Breast epithelium (tissue), 4 donors: ENCODE results near the gene SLC6A15. TPM values are rescaled to one million over a fixed set of nuclear protein-coding genes. Genes with fewer than 3 reads are reported as not detected.

ENCODE experiments used
- DNase-seq, 2 donors: peaks; one replicate each; pipeline ENCODE4 v3.0.0-alpha.2; 2019; ENCODE audit warnings: low spot score in 2 of 2
- H3K27ac ChIP-seq, 2 donors: fragments of 200-600 bp; sonication (generic) in 1 of 2; one replicate each; pipeline ENCODE4 v1.5.1; 2016 to 2019; ENCODE audit warnings: mild to moderate bottlenecking in 1 of 2
- H3K27me3 ChIP-seq, 2 donors: fragments of 200-600 bp; sonication (generic) in 1 of 2; one replicate each; pipeline versions ENCODE4 v1.5.1 to v1.6.0; 2017 to 2019; ENCODE audit warnings: control low read depth in 1 of 2, mild to moderate bottlenecking in 1 of 2
- H3K36me3 ChIP-seq: fragments of 200-600 bp; one replicate; pipeline ENCODE4 v1.5.1; 2019
- H3K4me1 ChIP-seq, 2 donors: fragments of 200-600 bp; sonication (generic); one replicate each; pipeline ENCODE4 v1.5.1; 2016 to 2019; ENCODE audit warnings: control low read depth in 1 of 2
- H3K4me3 ChIP-seq, 3 donors: fragments of 200-600 bp; sonication (generic); 1 replicate in 2 of 3; 2 replicates in 1 of 3; pipeline ENCODE4 v1.5.1; 2016 to 2019; ENCODE audit warnings: mild to moderate bottlenecking in 3 of 3, moderate library complexity in 2 of 3
- H3K9me3 ChIP-seq, 2 donors: fragments of 200-600 bp; sonication (generic) in 1 of 2; one replicate each; pipeline ENCODE4 v1.5.1; 2016 to 2019; ENCODE audit warnings: control low read depth in 1 of 2
- POLR2A ChIP-seq: fragments of 450-650 bp; IDR thresholded peaks from one replicate; pipeline ENCODE4 v1.6.1; 2016; ENCODE audit warnings: antibody characterized with exemption, mild to moderate bottlenecking, moderate library complexity
- POLR2AphosphoS5 ChIP-seq, 3 donors: sonication (generic); formaldehyde crosslinking; IDR thresholded peaks; one replicate each; pipeline ENCODE4 v1.6.1; 2017; ENCODE audit warnings: antibody characterized with exemption in 3 of 3
- intact Hi-C: fragments of 100-400 bp; cut with DNase I; formaldehyde crosslinking; loops from one replicate; pipeline ENCODE4 v1.15.1; 2023; ENCODE audit warnings: low total_unique reads
- total RNA-seq, 3 donors: library from RNA; depleted of rRNA; stranded (reverse); fragments of >200 nt; gene quantifications; one replicate each; pipeline ENCODE4 v1.1.0, GENCODE V29; 2016
- TF ChIP-seq, protein P1 (sequence below), 3 donors: fragments of 450-650 bp; IDR thresholded peaks; one replicate each; pipeline ENCODE4 v1.5.1; 2016 to 2017; ENCODE audit warnings: antibody characterized with exemption in 3 of 3, mild to moderate bottlenecking in 3 of 3, moderate library complexity in 3 of 3

Gene SLC6A15
- total RNA-seq, 3 donors from 2014 or later, result 2.0 to 2.2 TPM; not detected in 1

- H3K4me1 ChIP-seq, result no peaks in the 10 kb centered on the region
- intact Hi-C loops, result no loop called here
- no peaks in the 10 kb centered on the region for H3K36me3 ChIP-seq
- H3K4me3 ChIP-seq, result no peak overlapping the region
- no peaks in the 10 kb centered on the region for H3K27me3 ChIP-seq
- H3K27ac ChIP-seq, result no peak overlapping the region
- H3K9me3 ChIP-seq, result no peaks in the 10 kb centered on the region
- TF ChIP-seq POLR2A, result no peak
- TF ChIP-seq, protein P1, sequence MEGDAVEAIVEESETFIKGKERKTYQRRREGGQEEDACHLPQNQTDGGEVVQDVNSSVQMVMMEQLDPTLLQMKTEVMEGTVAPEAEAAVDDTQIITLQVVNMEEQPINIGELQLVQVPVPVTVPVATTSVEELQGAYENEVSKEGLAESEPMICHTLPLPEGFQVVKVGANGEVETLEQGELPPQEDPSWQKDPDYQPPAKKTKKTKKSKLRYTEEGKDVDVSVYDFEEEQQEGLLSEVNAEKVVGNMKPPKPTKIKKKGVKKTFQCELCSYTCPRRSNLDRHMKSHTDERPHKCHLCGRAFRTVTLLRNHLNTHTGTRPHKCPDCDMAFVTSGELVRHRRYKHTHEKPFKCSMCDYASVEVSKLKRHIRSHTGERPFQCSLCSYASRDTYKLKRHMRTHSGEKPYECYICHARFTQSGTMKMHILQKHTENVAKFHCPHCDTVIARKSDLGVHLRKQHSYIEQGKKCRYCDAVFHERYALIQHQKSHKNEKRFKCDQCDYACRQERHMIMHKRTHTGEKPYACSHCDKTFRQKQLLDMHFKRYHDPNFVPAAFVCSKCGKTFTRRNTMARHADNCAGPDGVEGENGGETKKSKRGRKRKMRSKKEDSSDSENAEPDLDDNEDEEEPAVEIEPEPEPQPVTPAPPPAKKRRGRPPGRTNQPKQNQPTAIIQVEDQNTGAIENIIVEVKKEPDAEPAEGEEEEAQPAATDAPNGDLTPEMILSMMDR (IDR thresholded peaks at IDR 0.05), result no peak
- no peak for TF ChIP-seq POLR2AphosphoS5 (IDR thresholded peaks at IDR 0.05)
- DNase-seq, result no peak
These were observed 101.3 kb downstream of the SLC6A15 start for GRCh38 chr12:84811291-84811690.

- Histone ChIP-seq H3K36me3 (no peaks in the 10 kb centered on the region), H3K4me3 (no peak overlapping the region), H3K27me3 (no peaks in the 10 kb centered on the region), H3K27ac (no peak overlapping the region), H3K4me1 (no peaks in the 10 kb centered on the region), H3K9me3 (no peaks in the 10 kb centered on the region)
- intact Hi-C loops, result no loop called here
- TF ChIP-seq, protein P1 (IDR thresholded peaks at IDR 0.05), result no peak
- TF ChIP-seq POLR2AphosphoS5 (IDR thresholded peaks at IDR 0.05) (no peak), POLR2A (no peak)
- no peak for DNase-seq
These were observed 102.0 kb downstream of the SLC6A15 start for GRCh38 chr12:84810611-84811010.

Other genes starting within 250 kb of the SLC6A15 start
- not detected for gene TSPAN19, start 123.5 kb upstream of the SLC6A15 start, total RNA-seq
- gene LRRIQ1, start 123.6 kb upstream of the SLC6A15 start, total RNA-seq, result 1 to 10 TPM in 1 of 3 donors, under 1 TPM in 2; 0.16 to 1.5 (median 0.66) TPM